ENCODE results near the gene PRKAA1.

DNA sequence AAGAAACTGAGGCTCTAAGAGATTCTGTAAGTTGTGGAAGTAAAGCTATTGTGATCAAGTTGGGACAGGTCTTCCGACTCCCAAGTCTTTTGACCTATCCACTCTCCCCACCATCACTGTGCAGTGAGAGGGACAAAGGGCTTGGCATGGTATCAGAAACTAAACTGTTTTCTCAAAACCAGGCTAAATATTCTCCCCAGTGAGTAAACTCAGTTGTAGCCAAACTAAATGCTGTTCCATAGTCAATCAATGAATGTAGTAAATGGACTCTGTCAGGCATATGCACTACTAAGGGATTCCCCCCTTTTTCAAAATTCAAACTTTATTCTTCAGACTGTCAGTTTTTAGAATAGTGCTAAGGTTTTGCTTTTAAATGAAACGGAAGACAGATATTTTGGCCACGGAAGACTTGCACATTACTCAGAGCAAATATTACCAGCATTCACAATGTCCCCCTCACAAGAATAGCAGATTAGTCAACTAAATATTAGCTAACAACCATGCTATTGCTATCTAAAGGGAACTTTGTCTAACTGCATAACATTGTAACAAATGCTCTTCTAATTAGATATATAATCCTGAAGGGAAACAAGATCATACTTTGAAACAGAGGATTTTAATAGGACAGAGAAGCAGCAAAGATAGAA lies 7.1 kb downstream of the PRKAA1 start:
- TF ChIP-seq POLR2A (IDR thresholded peaks at IDR 0.05): no peak
- TF ChIP-seq, protein P1, sequence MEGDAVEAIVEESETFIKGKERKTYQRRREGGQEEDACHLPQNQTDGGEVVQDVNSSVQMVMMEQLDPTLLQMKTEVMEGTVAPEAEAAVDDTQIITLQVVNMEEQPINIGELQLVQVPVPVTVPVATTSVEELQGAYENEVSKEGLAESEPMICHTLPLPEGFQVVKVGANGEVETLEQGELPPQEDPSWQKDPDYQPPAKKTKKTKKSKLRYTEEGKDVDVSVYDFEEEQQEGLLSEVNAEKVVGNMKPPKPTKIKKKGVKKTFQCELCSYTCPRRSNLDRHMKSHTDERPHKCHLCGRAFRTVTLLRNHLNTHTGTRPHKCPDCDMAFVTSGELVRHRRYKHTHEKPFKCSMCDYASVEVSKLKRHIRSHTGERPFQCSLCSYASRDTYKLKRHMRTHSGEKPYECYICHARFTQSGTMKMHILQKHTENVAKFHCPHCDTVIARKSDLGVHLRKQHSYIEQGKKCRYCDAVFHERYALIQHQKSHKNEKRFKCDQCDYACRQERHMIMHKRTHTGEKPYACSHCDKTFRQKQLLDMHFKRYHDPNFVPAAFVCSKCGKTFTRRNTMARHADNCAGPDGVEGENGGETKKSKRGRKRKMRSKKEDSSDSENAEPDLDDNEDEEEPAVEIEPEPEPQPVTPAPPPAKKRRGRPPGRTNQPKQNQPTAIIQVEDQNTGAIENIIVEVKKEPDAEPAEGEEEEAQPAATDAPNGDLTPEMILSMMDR (IDR thresholded peaks at IDR 0.05): no peak
